Bronchial epithelial cell (primary cell): ENCODE results near the gene ZNF608. TPM values are rescaled to one million over a fixed set of nuclear protein-coding genes. Genes with fewer than 3 reads are reported as not detected.
A peak's percentile ranks its signal among the peaks of the same experiment; 100 is the strongest.

Source experiments
- DNase-seq: peaks from one replicate; pipeline ENCODE4 v3.0.0-alpha.2; 2010; ENCODE audit warnings: low read depth
- FAIRE-seq: peaks from 2 replicates; lab custom pipeline; 2011; peaks lifted over from hg19 to GRCh38; lab: Jason Lieb, UNC
- H3K27me3 ChIP-seq: 2 replicates; pipeline ENCODE4 v1.5.1; 2011; ENCODE audit warnings: low read length; ENCODE audit not compliant: control insufficient read depth, insufficient read depth
- H3K36me3 ChIP-seq: 2 replicates; pipeline ENCODE4 v1.5.1; 2011; ENCODE audit warnings: low read length; ENCODE audit not compliant: control insufficient read depth, insufficient read depth
- H3K4me3 ChIP-seq: 2 replicates; pipeline ENCODE4 v1.5.1; 2011; ENCODE audit warnings: mild to moderate bottlenecking, low read depth, low read length, control low read depth
- total RNA-seq: library from RNA; depleted of rRNA; stranded (reverse); fragments of >200 nt; gene quantifications from 2 replicates; pipeline ENCODE4 v1.2.1, GENCODE V29; 2014
- TF ChIP-seq, protein P1 (sequence below): IDR thresholded peaks from 2 replicates; pipeline ENCODE4 v1.5.1; 2011; ENCODE audit warnings: mild to moderate bottlenecking, moderate library complexity, low read length, control low read depth, inconsistent platforms; ENCODE audit not compliant: insufficient read depth, severe bottlenecking

Gene ZNF608
- total RNA-seq, 1 donor from 2014 or later, result 4.5 TPM

- TF ChIP-seq, protein P1, sequence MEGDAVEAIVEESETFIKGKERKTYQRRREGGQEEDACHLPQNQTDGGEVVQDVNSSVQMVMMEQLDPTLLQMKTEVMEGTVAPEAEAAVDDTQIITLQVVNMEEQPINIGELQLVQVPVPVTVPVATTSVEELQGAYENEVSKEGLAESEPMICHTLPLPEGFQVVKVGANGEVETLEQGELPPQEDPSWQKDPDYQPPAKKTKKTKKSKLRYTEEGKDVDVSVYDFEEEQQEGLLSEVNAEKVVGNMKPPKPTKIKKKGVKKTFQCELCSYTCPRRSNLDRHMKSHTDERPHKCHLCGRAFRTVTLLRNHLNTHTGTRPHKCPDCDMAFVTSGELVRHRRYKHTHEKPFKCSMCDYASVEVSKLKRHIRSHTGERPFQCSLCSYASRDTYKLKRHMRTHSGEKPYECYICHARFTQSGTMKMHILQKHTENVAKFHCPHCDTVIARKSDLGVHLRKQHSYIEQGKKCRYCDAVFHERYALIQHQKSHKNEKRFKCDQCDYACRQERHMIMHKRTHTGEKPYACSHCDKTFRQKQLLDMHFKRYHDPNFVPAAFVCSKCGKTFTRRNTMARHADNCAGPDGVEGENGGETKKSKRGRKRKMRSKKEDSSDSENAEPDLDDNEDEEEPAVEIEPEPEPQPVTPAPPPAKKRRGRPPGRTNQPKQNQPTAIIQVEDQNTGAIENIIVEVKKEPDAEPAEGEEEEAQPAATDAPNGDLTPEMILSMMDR, result no peak
- Histone ChIP-seq H3K4me3 (no peak overlapping the region), H3K27me3 (no peaks in the 10 kb centered on the region), H3K36me3 (no peaks in the 10 kb centered on the region)
- FAIRE-seq (no peak), DNase-seq (peak; percentile 26)
Measured at GRCh38 chr5:124752854-124753720, 6.6 kb upstream of the ZNF608 start.

DNA sequence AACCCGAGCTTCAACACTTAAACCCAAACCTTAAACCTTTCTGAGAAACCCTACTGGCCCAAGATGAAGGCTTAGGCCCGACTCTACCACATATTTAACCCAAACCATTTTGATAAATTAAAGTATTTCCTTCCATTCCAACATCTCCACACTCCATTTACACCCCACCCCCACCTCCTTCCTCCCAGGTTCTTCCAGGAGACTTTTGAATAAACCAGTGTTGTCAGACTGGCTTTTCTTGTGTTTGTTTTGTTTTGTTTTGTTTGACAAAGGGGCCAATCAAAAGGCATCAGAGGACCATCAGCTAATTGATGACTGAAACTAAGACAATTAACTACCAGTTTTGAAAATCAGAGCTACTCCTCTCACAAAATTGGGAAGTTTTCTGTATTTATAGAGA, 4.6 kb upstream of the ZNF608 start:
- FAIRE-seq (no peak), DNase-seq (no peak)
- TF ChIP-seq, protein P1, result no peak
- Histone ChIP-seq H3K4me3 (no peak overlapping the region), H3K27me3 (no peaks in the 10 kb centered on the region), H3K36me3 (no peaks in the 10 kb centered on the region)

GRCh38 chr5:124748687-124749594, 2.5 kb upstream of the ZNF608 start:
- FAIRE-seq, result no peak
- Histone ChIP-seq H3K27me3 (no peaks in the 10 kb centered on the region), H3K36me3 (no peaks in the 10 kb centered on the region), H3K4me3 (peak overlapping the region; percentile 51)
- TF ChIP-seq, protein P1, result no peak
- DNase-seq, result peak; percentile 94

GRCh38 chr5:124747791-124748686, 1.6 kb upstream of the ZNF608 start:
- TF ChIP-seq, protein P1, result no peak
- no peaks in the 10 kb centered on the region for H3K36me3 ChIP-seq
- no peaks in the 10 kb centered on the region for H3K27me3 ChIP-seq
- FAIRE-seq (no peak), DNase-seq (peak; percentile 14)
- peak overlapping the region; percentile 51 for H3K4me3 ChIP-seq
